T-helper 2 cell treated with Interferon-gamma antibody and Interleukin-4, amounts not matched to agents 100 ng/mL and 5 ng/mL, for 36 hours (primary cell): ENCODE data around the gene APBA3. TPM values are rescaled to one million over a fixed set of nuclear protein-coding genes. Genes with fewer than 3 reads are reported as not detected.

Experiments used
- intact Hi-C: fragments of 100-400 bp; cut with micrococcal nuclease; formaldehyde crosslinking; loops from one replicate; pipeline ENCODE4 v1.15.1; 2023
- total RNA-seq: library from RNA; stranded (reverse); gene quantifications from 2 replicates; pipeline ENCODE4 v1.2.3, GENCODE V29; 2022

The APBA3 gene
- total RNA-seq, 1 donor from 2014 or later: 40.5 TPM

- intact Hi-C loops: no loop called here
Observed at GRCh38 chr19:3788996-3789778, 27.7 kb upstream of the APBA3 start.

DNA sequence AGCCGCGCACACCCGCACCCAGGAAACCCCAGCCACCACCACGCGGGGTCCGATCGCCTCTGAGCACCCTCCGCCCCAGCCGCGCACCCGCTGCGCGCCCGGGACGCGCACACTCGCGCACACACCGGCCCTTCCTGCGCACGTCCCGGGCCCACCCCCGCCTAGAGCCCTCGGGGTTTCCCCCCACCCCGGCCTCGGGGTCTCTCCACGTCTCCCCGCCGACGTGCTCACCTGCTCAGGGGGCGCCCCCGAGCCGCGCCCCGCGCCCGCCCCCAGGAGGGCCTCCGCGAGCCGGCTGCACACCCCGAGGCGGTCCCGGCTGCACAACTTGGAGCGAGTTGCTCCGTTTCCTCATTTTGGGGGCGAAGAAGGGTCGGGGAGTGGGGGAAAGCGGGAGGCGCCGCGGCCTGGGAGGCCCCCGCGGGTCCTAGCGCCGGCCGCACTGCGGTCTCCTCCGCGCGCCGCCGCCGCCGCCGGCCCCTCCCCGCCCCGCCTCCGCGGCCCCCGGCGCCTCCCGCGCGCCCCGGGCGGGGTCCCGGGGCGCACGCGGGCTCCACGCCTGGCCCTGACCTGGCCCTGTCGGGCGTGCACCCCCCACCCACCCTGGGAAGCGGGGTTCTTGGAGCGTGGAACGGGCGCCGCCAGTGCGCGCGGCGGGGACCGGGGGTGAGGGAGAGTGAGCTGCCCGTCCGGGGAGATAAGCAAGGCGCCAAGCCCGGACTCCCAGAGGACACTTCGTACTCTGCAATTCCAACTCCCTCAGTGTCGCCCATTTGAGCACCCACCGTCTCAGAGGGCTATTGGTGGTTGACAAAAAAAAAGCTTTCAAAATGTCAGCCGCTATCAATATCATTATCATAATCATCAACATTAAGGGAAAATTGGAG, 24.7 kb upstream of the APBA3 start, which contains the start of gene MATK:
Gene MATK (minus strand): TSS at position 444 of the 887 bp plus-strand sequence. CDS start 1,246 bp downstream, outside the sequence.
- intact Hi-C loops: no loop called here

- intact Hi-C loops: no loop called here
Observed at GRCh38 chr19:3785451-3785937, 24.0 kb upstream of the APBA3 start.

DNA sequence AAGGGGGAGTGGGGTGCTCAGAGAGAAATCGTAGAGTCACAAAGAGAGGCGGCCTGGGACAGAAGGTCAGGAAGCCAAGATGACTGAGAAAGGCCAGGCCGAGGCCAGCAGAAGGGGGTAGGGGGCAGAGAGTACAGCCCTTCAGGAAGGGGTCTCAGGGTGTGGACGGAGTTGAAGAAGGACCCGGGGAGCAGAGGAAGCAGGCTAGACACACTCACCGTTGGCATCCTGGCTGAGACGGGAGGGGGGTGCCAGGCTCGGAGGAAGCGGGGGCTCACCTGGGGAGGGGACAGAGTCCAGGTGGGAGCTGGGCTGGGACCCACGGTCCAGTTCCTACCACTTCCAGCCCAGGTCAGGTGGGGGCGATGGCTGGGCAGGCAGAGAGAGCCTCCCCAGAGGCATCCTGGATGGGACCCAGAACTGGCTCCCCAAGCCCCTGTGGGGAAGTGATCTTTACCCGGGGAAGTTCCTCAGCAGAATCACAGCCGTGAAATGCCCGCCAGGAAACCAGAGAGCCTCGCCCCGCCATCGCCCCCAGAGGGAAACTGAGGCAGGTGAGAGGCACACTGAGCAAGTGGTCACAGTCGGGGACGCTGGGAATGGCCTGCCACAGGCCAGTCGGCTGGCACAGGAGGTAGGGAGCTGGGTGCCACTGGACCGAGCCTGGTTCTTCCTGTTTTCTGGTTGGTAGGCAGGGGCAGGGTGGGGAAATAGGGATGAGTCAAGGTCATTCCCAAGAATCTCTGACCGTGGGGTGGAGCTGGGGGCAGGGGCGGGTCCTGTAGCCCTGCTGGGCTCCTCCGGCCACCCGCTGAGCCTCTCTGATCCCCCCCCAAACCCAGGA, 23.3 kb upstream of the APBA3 start:
- intact Hi-C loops: no loop called here

DNA sequence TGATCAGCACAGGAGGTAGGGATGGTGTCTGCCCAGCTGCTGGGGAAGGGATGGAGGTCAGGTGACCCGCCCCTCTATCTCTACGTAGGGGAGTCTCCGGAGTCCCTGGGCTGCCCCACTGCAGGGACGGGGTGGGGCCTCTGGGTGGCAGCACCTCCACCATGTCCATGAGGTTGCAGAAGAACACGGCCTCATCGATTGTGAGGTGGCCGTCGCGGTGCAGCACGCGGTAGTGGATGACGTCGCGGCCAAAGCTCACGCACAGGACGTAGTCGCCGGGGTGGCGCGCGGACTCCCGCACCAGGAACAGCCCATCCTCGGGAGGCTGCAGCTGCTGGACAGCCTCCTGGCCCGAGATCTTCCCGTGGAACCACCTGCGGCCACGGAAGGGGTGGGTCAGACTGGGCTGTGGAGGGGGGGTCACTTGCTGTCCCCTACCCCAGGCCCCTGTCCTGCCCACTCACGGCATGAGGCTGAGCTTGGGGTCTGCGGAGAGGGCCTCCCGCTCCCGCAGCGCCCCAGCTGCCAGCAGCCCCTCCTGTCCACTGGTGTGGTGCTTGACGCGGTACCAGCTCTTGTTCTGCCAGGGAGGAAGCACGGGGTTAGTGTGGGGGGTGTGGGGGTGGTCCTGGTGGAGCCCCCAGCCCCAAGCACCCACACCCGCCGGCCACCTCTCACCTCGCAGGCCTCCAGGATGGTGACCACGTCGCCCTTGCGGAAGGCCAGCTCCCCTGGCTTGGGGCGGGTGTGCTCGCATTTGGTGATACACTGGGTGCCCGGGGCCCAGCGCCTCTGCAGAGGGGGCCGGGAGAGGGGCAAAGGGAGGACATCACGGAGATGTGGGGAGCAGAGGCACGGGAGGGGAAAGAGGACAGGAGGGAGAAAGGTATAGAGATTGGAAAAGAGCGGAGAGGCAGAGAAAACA, 22.4 kb upstream of the APBA3 start:
- intact Hi-C loops: loop anchor here (1.0 kb wide), 1 partner anchor 37 kb away; no protein-coding TSS in a partner anchor

DNA sequence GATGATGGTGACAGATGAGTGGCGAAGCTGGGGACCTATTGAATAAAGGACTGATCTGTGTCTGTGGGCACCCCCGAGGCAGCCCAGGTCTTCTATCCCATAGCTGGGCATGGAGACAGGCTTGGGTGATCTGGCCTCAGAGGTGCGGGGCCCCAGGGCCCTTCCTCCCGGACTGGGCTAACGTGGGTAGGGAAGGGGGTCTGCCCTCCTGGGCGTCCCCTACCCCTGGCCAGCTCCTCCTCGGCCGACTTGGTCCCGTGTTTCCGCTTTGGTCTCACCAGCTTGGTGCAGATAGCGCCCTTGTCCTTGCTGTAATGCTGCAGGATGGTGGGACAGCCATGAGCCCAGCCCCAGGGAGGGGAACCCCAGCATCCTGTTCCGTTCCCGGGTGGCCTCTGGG, 21.4 kb upstream of the APBA3 start:
- intact Hi-C loops: loop anchor here (1.0 kb wide), 1 partner anchor 38 kb away; no protein-coding TSS in a partner anchor

GRCh38 chr19:3782330-3782729, 20.8 kb upstream of the APBA3 start:
- intact Hi-C loops: no loop called here

DNA sequence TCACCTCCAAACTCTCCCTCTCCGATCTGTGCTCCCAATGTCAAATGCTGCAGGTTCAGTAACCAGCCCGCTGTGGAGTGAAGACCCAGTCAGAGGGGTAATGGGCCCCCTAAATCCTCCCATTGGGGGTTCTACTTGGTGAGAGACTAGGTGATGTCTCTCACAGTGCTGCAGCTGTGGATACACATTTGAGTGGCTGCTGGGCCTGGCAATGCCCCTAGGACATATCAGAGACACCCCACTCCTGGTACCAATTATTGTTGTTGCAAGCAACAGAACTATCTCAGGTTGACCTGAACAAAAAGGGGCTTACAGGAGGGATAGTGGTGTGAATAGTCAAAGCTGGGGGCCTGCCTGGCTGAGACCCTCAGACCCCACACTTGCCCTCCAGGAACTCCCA, 20.1 kb upstream of the APBA3 start:
- intact Hi-C loops: no loop called here

DNA sequence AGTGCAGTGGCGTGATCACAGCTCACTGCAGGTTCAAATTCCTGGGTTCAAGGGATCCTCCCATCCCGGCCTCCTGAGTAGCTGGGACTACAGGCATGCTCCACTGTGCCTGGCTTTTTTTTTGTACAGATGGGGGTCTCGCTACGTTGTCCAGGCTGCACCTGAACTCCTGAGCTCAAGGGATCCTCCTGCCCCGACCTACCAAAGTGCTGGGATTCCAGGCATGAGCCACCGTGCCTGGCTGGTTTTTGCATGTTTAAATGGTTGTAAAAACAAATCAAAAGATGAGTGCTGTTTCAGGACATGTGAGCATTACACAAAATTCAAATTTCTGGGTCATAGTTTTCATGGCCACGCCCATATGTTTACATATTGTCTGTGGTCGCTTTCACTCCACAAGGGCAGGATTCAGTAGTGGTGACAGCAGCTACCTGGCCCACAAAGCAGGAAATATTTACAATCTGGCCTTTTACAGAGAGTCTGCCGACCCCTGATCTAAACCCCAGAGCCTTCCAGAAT, 19.4 kb upstream of the APBA3 start:
- intact Hi-C loops: no loop called here

DNA sequence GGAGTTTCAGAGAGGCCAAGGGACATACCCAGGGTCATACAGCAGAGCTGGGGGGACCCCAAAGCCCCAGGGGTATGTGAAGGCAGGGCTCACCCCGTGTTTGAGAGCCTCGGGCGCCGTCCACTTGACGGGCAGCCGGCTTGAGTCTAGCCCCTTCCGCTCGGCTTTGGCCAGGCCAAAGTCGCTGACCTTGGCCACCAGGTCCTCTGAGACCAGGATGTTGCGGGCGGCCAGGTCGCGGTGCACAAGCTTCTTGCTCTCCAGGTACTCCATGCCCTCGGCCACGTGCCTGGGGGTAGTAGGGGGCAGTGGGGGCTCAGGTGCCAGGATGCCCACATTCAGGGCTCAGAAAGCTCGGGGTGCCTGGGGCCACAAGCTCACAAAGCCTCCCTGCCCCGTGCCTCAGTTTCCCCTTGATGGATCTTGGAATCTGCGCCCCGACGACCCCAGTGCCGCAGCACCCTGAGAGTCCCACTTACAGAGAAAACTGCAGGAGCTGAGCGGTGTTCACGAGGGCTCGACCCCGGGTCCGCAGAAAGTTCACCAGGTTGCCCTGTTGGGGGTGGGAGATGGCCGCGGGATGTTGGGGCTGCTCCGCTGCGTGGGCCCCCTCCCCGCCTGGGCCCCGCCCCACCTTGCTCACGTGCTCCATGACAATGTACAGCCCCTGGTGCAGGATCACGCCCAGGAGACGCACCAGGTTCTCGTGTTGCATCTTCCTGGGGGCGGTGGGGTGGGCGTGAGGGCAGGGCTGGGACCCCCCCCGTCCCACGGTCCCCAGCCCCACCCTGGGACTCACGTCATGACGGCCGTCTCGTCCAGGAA, 17.6 kb upstream of the APBA3 start:
- intact Hi-C loops: no loop called here

DNA sequence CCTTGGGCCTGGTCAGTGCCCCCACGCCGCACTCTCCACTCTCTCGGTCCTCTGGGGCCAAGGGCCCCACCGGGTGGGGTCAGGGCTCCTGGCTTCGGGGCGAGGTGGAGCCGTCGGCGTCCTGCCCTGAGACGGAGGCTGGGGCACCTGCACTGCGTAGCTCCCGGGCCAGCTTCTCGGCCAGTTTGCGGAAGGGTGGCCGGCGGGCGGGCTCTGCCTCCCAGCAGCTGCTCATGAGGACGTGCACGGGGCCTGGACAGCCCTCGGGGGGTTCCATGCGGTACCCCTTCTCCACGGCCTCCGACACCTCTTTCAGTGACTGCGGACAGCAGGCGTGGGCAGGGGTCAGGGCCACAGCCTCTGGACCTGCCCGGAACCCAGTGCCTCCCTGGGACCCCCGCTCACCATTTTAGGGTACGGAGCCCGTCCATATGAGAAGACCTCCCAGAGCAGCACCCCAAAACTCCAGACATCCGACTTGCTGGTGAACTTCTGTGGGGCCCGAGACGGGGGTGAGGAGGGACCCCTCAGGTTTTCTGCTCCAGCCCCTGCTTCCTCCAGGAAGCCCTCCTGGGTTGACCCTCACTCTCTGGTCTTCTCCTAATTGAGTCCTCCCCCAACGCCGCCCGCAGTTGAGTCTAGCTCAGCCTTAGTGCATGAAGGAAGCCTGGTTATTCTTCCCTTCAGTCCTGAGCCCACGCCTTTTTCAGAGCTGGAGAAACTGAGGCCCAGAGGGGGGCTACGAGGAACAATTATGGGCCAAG, 16.8 kb upstream of the APBA3 start:
- intact Hi-C loops: no loop called here

DNA sequence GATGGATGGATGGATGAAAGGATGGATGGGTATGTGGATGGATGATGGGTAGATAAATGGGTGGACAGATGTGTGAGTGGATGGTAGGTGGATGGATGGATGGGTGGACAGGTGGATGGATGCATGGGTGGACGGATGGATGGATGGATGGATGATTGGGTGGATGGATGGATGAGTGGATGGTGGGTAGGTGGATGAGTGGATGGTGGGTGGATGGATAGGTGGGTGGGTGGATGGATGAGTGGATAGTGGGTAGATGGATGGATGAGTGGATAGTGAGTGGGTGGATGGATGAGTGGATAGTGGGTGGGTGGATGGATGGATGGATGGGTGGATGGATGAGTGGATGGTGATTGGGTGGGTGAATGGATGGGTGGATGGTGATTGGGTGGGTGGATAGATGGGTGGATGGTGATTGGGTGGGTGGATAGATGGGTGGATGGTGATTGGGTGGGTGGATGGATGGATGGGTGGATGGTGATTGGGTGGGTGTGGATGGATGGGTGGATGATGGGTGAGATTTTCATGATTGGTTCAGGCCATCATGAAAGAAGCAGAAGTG, 15.1 kb upstream of the APBA3 start:
- intact Hi-C loops: no loop called here

DNA sequence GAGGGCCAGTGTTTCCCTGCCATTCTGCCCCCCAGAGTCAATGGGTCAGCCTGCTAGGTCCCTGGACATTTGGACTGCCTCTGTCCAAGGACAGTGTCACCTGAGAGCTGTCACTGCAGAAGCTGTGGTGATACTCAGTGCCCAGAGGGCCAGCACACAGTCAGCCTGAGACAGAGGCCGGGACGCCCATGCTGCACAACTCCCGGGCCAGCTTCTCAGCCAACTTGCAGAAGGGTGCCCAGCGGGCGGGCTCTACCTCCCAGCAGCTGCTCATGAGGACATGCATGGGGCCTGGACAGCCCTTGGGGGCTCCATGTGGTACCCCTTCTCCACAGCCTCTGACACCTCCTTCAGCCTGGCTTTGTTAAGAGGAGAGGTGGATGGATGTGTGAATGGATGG, 14.3 kb upstream of the APBA3 start:
- intact Hi-C loops: no loop called here

DNA sequence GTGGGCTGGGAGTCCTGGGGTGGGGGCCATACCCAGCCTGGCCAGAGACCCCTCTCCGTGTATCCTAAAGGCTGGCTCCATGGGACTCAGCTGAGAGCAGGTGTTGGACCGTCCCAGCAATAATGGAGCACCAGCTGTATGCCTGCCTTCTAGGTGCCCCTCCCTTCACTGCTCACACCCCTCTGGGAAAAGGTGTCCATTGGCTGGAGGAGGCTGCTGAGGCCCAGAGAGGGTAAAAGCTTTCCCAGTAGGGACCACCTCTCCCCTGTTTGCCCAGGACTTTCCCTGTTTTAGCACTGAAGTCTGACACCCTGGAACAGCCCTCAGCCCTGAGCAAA, 13.9 kb upstream of the APBA3 start:
- intact Hi-C loops: no loop called here

GRCh38 chr19:3774621-3775373, 13.3 kb upstream of the APBA3 start:
- intact Hi-C loops: no loop called here

DNA sequence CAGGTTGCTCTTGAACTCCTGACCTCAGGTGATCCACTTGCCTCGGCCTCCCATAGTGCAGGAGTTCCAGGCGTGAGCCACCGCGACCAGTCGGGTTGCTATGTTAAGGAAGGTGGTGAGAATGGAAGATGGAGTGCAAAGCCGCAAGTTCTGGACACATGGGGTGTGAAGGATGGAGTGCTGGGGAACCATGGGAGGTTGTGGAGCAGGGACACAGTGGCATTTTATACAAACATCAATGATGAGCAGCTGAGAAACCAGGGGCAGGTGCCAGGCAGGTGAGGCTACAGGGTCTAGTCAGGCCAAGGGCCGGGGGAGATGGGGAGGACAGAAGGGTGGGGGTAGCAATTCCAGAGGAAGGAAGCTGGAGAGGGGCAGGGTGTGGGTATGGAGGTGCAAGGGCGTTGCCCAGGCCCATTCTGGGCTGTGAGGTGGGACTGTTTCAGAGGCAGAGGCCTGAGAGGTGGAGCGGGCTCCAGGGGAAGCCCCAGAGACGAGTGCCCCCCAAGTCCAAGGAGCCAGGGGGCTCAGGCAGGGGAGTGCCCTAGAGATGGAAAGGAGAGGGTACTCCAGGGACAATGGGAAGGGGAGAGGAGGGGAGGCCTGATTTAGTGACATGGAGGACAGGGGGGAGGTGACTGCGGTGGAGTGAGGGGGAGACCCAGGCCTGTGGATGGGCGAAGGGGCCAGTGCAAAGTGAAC, 12.5 kb upstream of the APBA3 start:
- intact Hi-C loops: no loop called here
